PC-3 (cell line): ENCODE measurements around the gene MYO5B.

Source experiments
- EZH2 ChIP-seq: fragments of 300-600 bp; sonication (generic); IDR thresholded peaks from one replicate; pipeline ENCODE4 v1.6.1; 2017; ENCODE audit warnings: antibody characterized with exemption, mild to moderate bottlenecking, low read length; ENCODE audit not compliant: unreplicated experiment
- TF ChIP-seq, protein P1 (sequence below): fragments of 300-600 bp; sonication (generic); conservative IDR thresholded peaks from 2 replicates; pipeline ENCODE4 v1.5.1; 2017; ENCODE audit warnings: antibody characterized with exemption, low read depth, mild to moderate bottlenecking, low read length

GRCh38 chr18:49963217-49963616 lies 231.7 kb downstream of the MYO5B start:
- TF ChIP-seq, protein P1, sequence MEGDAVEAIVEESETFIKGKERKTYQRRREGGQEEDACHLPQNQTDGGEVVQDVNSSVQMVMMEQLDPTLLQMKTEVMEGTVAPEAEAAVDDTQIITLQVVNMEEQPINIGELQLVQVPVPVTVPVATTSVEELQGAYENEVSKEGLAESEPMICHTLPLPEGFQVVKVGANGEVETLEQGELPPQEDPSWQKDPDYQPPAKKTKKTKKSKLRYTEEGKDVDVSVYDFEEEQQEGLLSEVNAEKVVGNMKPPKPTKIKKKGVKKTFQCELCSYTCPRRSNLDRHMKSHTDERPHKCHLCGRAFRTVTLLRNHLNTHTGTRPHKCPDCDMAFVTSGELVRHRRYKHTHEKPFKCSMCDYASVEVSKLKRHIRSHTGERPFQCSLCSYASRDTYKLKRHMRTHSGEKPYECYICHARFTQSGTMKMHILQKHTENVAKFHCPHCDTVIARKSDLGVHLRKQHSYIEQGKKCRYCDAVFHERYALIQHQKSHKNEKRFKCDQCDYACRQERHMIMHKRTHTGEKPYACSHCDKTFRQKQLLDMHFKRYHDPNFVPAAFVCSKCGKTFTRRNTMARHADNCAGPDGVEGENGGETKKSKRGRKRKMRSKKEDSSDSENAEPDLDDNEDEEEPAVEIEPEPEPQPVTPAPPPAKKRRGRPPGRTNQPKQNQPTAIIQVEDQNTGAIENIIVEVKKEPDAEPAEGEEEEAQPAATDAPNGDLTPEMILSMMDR = no peak
- no peak for TF ChIP-seq EZH2
